ENCODE measurements around the gene CARMIL1. TPM values are rescaled to one million over a fixed set of nuclear protein-coding genes. Genes with fewer than 3 reads are reported as not detected.

The CARMIL1 gene
- total RNA-seq, 1 experiment from 2014 or later = 23.6 TPM

DNA sequence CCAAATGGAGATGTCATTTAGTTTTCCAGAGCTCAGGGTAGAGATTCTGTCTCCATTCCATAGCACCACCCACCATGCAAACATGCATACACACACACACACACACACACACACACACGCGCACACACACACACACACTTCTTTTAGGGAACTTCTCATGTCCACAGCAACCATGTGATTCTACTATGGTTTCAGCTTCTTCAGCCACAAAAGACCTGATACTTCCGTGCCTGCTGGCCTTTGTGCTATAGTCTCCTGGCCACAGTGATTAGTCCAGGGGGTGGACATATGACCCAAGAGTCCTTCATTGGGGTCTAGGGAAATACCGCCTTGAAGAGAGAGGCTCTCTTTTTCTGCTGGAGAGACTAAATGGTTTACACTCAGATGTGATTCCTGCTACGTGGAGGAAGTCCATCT is 53.5 kb downstream of the CARMIL1 start:
- no peak overlapping the region for H3K4me2 ChIP-seq (ENCODE audit: insufficient read depth, insufficient read length, low read length)
- H3K4me1 Mint-ChIP-seq = peaks cover 65 to 76% of the 10 kb centered on the region in 2 experiments
- H2BK15ac ChIP-seq (ENCODE audit: low read depth, low read length) = no peak overlapping the region
- H3K27me3 Mint-ChIP-seq (ENCODE audit: low read depth) = no peaks in the 10 kb centered on the region
- H3K23me2 ChIP-seq (ENCODE audit: insufficient read length, low read depth, low read length, poor library complexity, severe bottlenecking) = no peaks in the 10 kb centered on the region
- H3K36me3 Mint-ChIP-seq (ENCODE audit: insufficient read depth in 1 of 3, low read depth in 3 of 3) = no peaks in the 10 kb centered on the region
- H2BK20ac ChIP-seq (ENCODE audit: low read depth, low read length, poor library complexity, severe bottlenecking) = no peak overlapping the region
- H3K23ac ChIP-seq (ENCODE audit: insufficient read length, low read depth, low read length) = no peak overlapping the region
- no peak overlapping the region for H2BK12ac ChIP-seq (ENCODE audit: insufficient read length, low read depth, low read length)
- no peak overlapping the region for H3K56ac ChIP-seq (ENCODE audit: insufficient read length, low read depth, low read length)
- no peaks in the 10 kb centered on the region for H3K79me1 ChIP-seq (ENCODE audit: insufficient read depth, low read depth, low read length, poor library complexity, severe bottlenecking)
- H3K27me3 ChIP-seq (ENCODE audit: insufficient read depth, low read length) = no peaks in the 10 kb centered on the region
- H3K14ac ChIP-seq (ENCODE audit: insufficient read depth, low read length) = no peak overlapping the region
- H3K18ac ChIP-seq (ENCODE audit: insufficient read length, low read depth, low read length) = no peak overlapping the region
- no peak for DNase-seq
- no peak overlapping the region for H4K8ac ChIP-seq (replicated peaks; ENCODE audit: insufficient read length, low read depth, low read length)
- H3K79me2 ChIP-seq (ENCODE audit: insufficient read depth, low read length) = peaks cover 8% of the 10 kb centered on the region; the same call in 1 of the 2 replicates
- H2AK5ac ChIP-seq (ENCODE audit: insufficient read length, low read length) = no peak overlapping the region
- H3K4me3 Mint-ChIP-seq = no peak overlapping the region
- H4K91ac ChIP-seq (ENCODE audit: insufficient read length, low read depth, low read length) = no peak overlapping the region
- H2AFZ ChIP-seq (ENCODE audit: low read length) = no peak overlapping the region
- no peaks in the 10 kb centered on the region for H3K9me3 Mint-ChIP-seq
- H3K9ac ChIP-seq (ENCODE audit: extremely low read depth, insufficient read length, low read length) = no peak overlapping the region
- H3K27ac ChIP-seq (ENCODE audit: insufficient read length, low read depth, low read length) = no peak overlapping the region
- peak overlapping the region in 2 of 3 experiments; percentile 12 to 62; a peak in 3 of 7 replicates for H3K27ac Mint-ChIP-seq
- peaks cover 13% of the 10 kb centered on the region; the same call in 1 of the 2 replicates for H3K4me1 ChIP-seq (ENCODE audit: insufficient read depth, low read length)
- no peak overlapping the region for H3T11ph ChIP-seq (ENCODE audit: low read length)
- H4K20me1 ChIP-seq (ENCODE audit: control insufficient read depth, insufficient read depth, insufficient read length) = no peaks in the 10 kb centered on the region
- no peak overlapping the region for H2BK120ac ChIP-seq (ENCODE audit: low read depth, low read length, poor library complexity, severe bottlenecking)
- TF ChIP-seq, protein P1, sequence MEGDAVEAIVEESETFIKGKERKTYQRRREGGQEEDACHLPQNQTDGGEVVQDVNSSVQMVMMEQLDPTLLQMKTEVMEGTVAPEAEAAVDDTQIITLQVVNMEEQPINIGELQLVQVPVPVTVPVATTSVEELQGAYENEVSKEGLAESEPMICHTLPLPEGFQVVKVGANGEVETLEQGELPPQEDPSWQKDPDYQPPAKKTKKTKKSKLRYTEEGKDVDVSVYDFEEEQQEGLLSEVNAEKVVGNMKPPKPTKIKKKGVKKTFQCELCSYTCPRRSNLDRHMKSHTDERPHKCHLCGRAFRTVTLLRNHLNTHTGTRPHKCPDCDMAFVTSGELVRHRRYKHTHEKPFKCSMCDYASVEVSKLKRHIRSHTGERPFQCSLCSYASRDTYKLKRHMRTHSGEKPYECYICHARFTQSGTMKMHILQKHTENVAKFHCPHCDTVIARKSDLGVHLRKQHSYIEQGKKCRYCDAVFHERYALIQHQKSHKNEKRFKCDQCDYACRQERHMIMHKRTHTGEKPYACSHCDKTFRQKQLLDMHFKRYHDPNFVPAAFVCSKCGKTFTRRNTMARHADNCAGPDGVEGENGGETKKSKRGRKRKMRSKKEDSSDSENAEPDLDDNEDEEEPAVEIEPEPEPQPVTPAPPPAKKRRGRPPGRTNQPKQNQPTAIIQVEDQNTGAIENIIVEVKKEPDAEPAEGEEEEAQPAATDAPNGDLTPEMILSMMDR (conservative IDR thresholded peaks at IDR 0.05) = no peak
- H3K9me3 ChIP-seq (ENCODE audit: control insufficient read depth, low read depth, low read length) = no peaks in the 10 kb centered on the region
- no CpG with 5 or more reads among the region's 5 CpGs for WGBS (ENCODE audit: extremely low coverage, insufficient read length, low lambda C conversion rate)
- H3K4ac ChIP-seq (ENCODE audit: low read depth, low read length) = no peak overlapping the region
- no peak overlapping the region for H2BK5ac ChIP-seq (ENCODE audit: insufficient read length, low read length)
- no peak overlapping the region for H4K5ac ChIP-seq (ENCODE audit: insufficient read length, low read depth, low read length)

All from H9 (cell line).